K562 (cell line): Measurements from ENCODE around the gene STEEP1. TPM values are rescaled to one million over a fixed set of nuclear protein-coding genes. Genes with fewer than 3 reads are reported as not detected.
A peak's percentile ranks its signal among the peaks of the same experiment; 100 is the strongest.

Experiments
- ATAC-seq: fragments of 200-7000 bp; cut with Tn5 transposase; 3 replicates; pipeline ENCODE4 v1.9.1; 2020; ENCODE audit warnings: moderate library complexity
- BruUV-seq: library from RNA; stranded (reverse); fragments of 400-500 nt; replicated peaks from 2 replicates; lab custom pipeline; 2021; lab: Mats Ljungman, UMichigan
- CTCF ChIA-PET: fragments of 300-600 bp; formaldehyde crosslinking; extraction: SDS; loops from one replicate; lab custom pipeline; 2021; ENCODE audit warnings: low intra/inter-chr PET ratio; lab: Yijun Ruan, JAX
- POLR2A ChIA-PET: fragments of 300-600, 350-650 bp; sonication (Branson Sonifier 250); formaldehyde crosslinking; extraction: SDS; loops from one replicate; lab custom pipeline; 2021; ENCODE audit warnings: antibody characterized with exemption, inconsistent platforms; lab: Yijun Ruan, JAX
- DNase-seq, 4 experiments: peaks; one replicate each; pipeline versions ENCODE4 v3.0.0 to v3.0.0-alpha.2; 2011 to 2018; ENCODE audit warnings: low spot score in 3 of 4, mixed read lengths in 3 of 4; ENCODE audit errors: extremely low read depth in 1 of 4
- FAIRE-seq: peaks from 2 replicates; lab custom pipeline; 2011; peaks lifted over from hg19 to GRCh38; lab: Jason Lieb, UNC
- H2AFZ ChIP-seq: 2 replicates; pipeline ENCODE4 v1.6.0; 2011; ENCODE audit warnings: low read depth, low read length, control low read depth, inconsistent platforms
- H3K27ac ChIP-seq: fragments of 200-600 bp; 3 replicates; pipeline ENCODE4 v1.8.0; 2011; ENCODE audit warnings: low read depth, mild to moderate bottlenecking, control low read depth, inconsistent platforms, low read length, moderate library complexity, mixed read lengths; ENCODE audit errors: extremely low read depth
- H3K27me3 ChIP-seq, 2 experiments: fragments of 300-600 bp in 1 of 2; 2 replicates in 1 of 2; 3 replicates in 1 of 2; pipeline versions ENCODE4 v1.6.0 to v1.8.0; 2011; ENCODE audit warnings: inconsistent platforms in 2 of 2, low read length in 2 of 2, mild to moderate bottlenecking in 1 of 2, mixed read lengths in 1 of 2, moderate library complexity in 1 of 2; ENCODE audit not compliant: control insufficient read depth in 2 of 2, insufficient read depth in 2 of 2
- H3K36me3 ChIP-seq: fragments of 300-600 bp; 3 replicates; pipeline ENCODE4 v1.8.0; 2011; ENCODE audit warnings: mild to moderate bottlenecking, low read length, inconsistent platforms; ENCODE audit not compliant: control insufficient read depth, insufficient read depth
- H3K4me1 ChIP-seq, 2 experiments: fragments of 200-600 bp in 1 of 2; replicated peaks in 1 of 2; 2 replicates in 1 of 2; 3 replicates in 1 of 2; pipeline versions ENCODE4 v1.5.1 to v1.8.0; 2011; ENCODE audit warnings: inconsistent platforms in 2 of 2, low read length in 2 of 2, mild to moderate bottlenecking in 1 of 2, mixed read lengths in 1 of 2, moderate library complexity in 1 of 2; ENCODE audit not compliant: control insufficient read depth in 2 of 2, insufficient read depth in 2 of 2
- H3K4me2 ChIP-seq: 2 replicates; pipeline ENCODE4 v1.6.1; 2011; ENCODE audit warnings: low read length, control low read depth, inconsistent platforms, mixed read lengths; ENCODE audit not compliant: insufficient read depth
- H3K4me3 ChIP-seq: fragments of 200-600 bp; sonication (generic), shearing (Covaris generic); 2 replicates; pipeline ENCODE4 v1.5.1; 2016; ENCODE audit warnings: control low read depth, inconsistent platforms
- H3K79me2 ChIP-seq: fragments of 200-600 bp; 3 replicates; pipeline ENCODE4 v1.8.0; 2011; ENCODE audit warnings: low read length, inconsistent platforms; ENCODE audit not compliant: control insufficient read depth, insufficient read depth
- H3K9ac ChIP-seq, 2 experiments: 2 replicates each; pipeline versions ENCODE4 v1.6.0 to v1.6.1; 2011; ENCODE audit warnings: low read depth in 2 of 2, low read length in 2 of 2, control low read depth in 1 of 2, inconsistent platforms in 1 of 2, mild to moderate bottlenecking in 1 of 2, mixed read lengths in 1 of 2; ENCODE audit not compliant: insufficient read depth in 1 of 2
- H3K9me1 ChIP-seq: one replicate; pipeline ENCODE4 v1.6.0; 2011; ENCODE audit warnings: inconsistent platforms, mild to moderate bottlenecking, low read length, moderate library complexity; ENCODE audit not compliant: control insufficient read depth, insufficient read depth
- H3K9me3 ChIP-seq: replicated peaks from 2 replicates; pipeline ENCODE4 v1.5.1; 2011; ENCODE audit warnings: low read depth, low read length, inconsistent platforms; ENCODE audit not compliant: control insufficient read depth, insufficient read depth
- H4K20me1 ChIP-seq: replicated peaks from 2 replicates; pipeline ENCODE4 v1.6.1; 2011; ENCODE audit warnings: low read length, inconsistent platforms, mixed read lengths; ENCODE audit not compliant: control insufficient read depth, insufficient read depth
- CBX2 ChIP-seq: fragments of 200-600 bp; sonication (generic); IDR thresholded peaks from one replicate; pipeline ENCODE4 v1.6.1; 2012; ENCODE audit warnings: mild to moderate bottlenecking, low read length, inconsistent platforms; ENCODE audit not compliant: insufficient read depth, poor library complexity, severe bottlenecking
- SIN3A ChIP-seq, 2 experiments: fragments of 150-350 bp in 1 of 2; IDR thresholded peaks; 2 replicates each; pipeline ENCODE4 v1.6.1; 2011 to 2016; ENCODE audit warnings: borderline replicate concordance in 2 of 2, low read depth in 2 of 2, low read length in 2 of 2, mild to moderate bottlenecking in 2 of 2, moderate library complexity in 2 of 2; ENCODE audit not compliant: control insufficient read depth in 1 of 2
- TBP ChIP-seq: optimal IDR thresholded peaks from 2 replicates; pipeline ENCODE3; 2011; ENCODE audit warnings: low read depth, low read length, improper control_type of control experiment
- ZKSCAN1 ChIP-seq: fragments of 150-350 bp; IDR thresholded peaks from 2 replicates; pipeline ENCODE4 v1.6.1; 2016; ENCODE audit warnings: low read depth, low read length
- ZNF518B ChIP-seq: fragments of 250-450 bp; sonication (Bioruptor Pico); IDR thresholded peaks from 2 replicates; pipeline ENCODE4 v1.5.0; 2021; ENCODE audit warnings: mild to moderate bottlenecking, moderate library complexity
- WGBS: fragments of 100-300 bp; shearing (Covaris generic); methylation state at CpG from one replicate; pipeline ENCODE4 v1.1.6; 2016; ENCODE audit warnings: low coverage, mixed read lengths; ENCODE audit not compliant: insufficient coverage; ENCODE audit errors: missing lambda C conversion rate; 5-methylcytosine and 5-hydroxymethylcytosine counted together
- in situ Hi-C: fragments of 300-500 bp; cut with MboI; formaldehyde crosslinking; loops from 4 replicates; pipeline ENCODE4 v1.15.0; 2018; ENCODE audit warnings: inconsistent platforms, mixed read lengths
- intact Hi-C: fragments of 100-400 bp; cut with micrococcal nuclease; formaldehyde crosslinking; loops from 2 replicates; pipeline ENCODE4 v1.14.2; 2022
- polyA plus RNA-seq, 8 experiments: library from polyadenylated mRNA; depleted of rRNA in 4 of 8; stranded (reverse) in 5 of 8; unstranded in 3 of 8; fragments of >200 nt; fragmentation: Nextera tagmentation in 2 of 8; fragmentation: Illumina TruSeq in 1 of 8; extraction: Ambion mirVana in 2 of 8; extraction: Trizol in 1 of 8; gene quantifications; 2 replicates each; pipeline versions ENCODE4 v1.2.1 to v1.2.3, GENCODE V29; 2011 to 2014; ENCODE audit warnings: inconsistent platforms in 1 of 8, missing spikeins in 1 of 8
- total RNA-seq, 7 experiments: library from RNA; depleted of rRNA in 6 of 7; stranded (reverse); fragments of >200 nt in 6 of 7; fragmentation: Illumina TruSeq in 2 of 7; extraction: Trizol in 2 of 7; gene quantifications; 2 replicates each; pipeline versions ENCODE4 v1.2.1 to v1.2.3, GENCODE V29; 2011 to 2021; ENCODE audit warnings: low replicate concordance in 1 of 7

The STEEP1 gene
- total and polyA plus RNA-seq, 9 of the 15 experiments (the other 6 are each of a cell fraction or from before 2014, with no cell fraction given), result 15.0 to 73.7 (median 40.3) TPM

- intact Hi-C loops, result no loop called here
- DNase-seq, result no peak
These were observed 24.6 kb upstream of the STEEP1 start for GRCh38 chrX:119589810-119590209.

More at GRCh38 chrX:119589810-119590209, 24.6 kb upstream of the STEEP1 start:
- Histone ChIP-seq H2AFZ (no peak overlapping the region), H3K4me2 (no peak overlapping the region), H3K79me2 (no peaks in the 10 kb centered on the region; the same call in 1 of the 3 replicates), H3K4me3 (no peak overlapping the region), H3K27me3 (no peaks in the 10 kb centered on the region), H3K9me1 (no peaks in the 10 kb centered on the region), H3K36me3 (peaks cover 68% of the 10 kb centered on the region), H3K9me3 (no peaks in the 10 kb centered on the region), H3K4me1 (no peaks in the 10 kb centered on the region), H3K9ac (no peak overlapping the region), H3K27ac (no peak overlapping the region), H4K20me1 (no peaks in the 10 kb centered on the region; the same call in 1 of the 2 replicates)
- POLR2A ChIA-PET, result interaction anchor here (0.8 to 3.4 kb wide), 6 partner anchors 9 to 195 kb away, joined by 3 to 12 read pairs (median 3); no protein-coding TSS in a partner anchor
- CTCF ChIA-PET, result no interaction called here
- TSS peak; percentile 27 for BruUV-seq
- FAIRE-seq (no peak), ATAC-seq (no peak)
- in situ Hi-C loops, result no loop called here
- WGBS, result 98% methylated on average over 5 of the region's 5 CpGs
- TF ChIP-seq ZNF518B (CRISPR knock-in tag) (no peak), SIN3A (IDR thresholded peaks at IDR 0.05; ENCODE audit: borderline replicate concordance in 2 of 2, control insufficient read depth in 1 of 2, low read depth in 2 of 2, low read length in 2 of 2) (no peak), CBX2 (no peak), ZKSCAN1 (no peak), TBP (no peak)
